HepG2 (cell line): ENCODE data around the gene RTP2. TPM values are rescaled to one million over a fixed set of nuclear protein-coding genes. Genes with fewer than 3 reads are reported as not detected.

Experiments
- AGO2 ChIP-seq: fragments of 200-400 bp; formaldehyde crosslinking; optimal IDR thresholded peaks from 2 replicates; pipeline ENCODE3; 2017; ENCODE audit warnings: mild to moderate bottlenecking, low read depth, low read length, moderate library complexity
- ARID4A ChIP-seq: sonication (generic); formaldehyde crosslinking; IDR thresholded peaks from 2 replicates; pipeline ENCODE4 v1.5.0; 2020; ENCODE audit warnings: mild to moderate bottlenecking, missing genetic modification reagents, borderline replicate concordance
- GATA4 ChIP-seq: sonication (generic); IDR thresholded peaks from 2 replicates; pipeline ENCODE4 v1.6.1; 2016; ENCODE audit warnings: antibody characterized with exemption, low read depth, borderline replicate concordance
- HHEX ChIP-seq: IDR thresholded peaks from 2 replicates; pipeline ENCODE4 v1.6.1; 2016; ENCODE audit warnings: control low read depth
- HINFP ChIP-seq: sonication (generic); formaldehyde crosslinking; IDR thresholded peaks from 2 replicates; pipeline ENCODE4 v1.4.0; 2020; ENCODE audit warnings: low read depth, mild to moderate bottlenecking, missing genetic modification reagents
- PAXIP1 ChIP-seq: sonication (generic); formaldehyde crosslinking; conservative IDR thresholded peaks from 2 replicates; pipeline ENCODE4 v1.4.0; 2020; ENCODE audit warnings: mild to moderate bottlenecking, missing genetic modification reagents, moderate library complexity
- POLR2AphosphoS5 ChIP-seq: IDR thresholded peaks from 2 replicates; pipeline ENCODE4 v1.6.1; 2012; ENCODE audit warnings: low read depth, low read length
- SOX13 ChIP-seq, 3 experiments: fragments of 450-650 bp in 1 of 3; sonication (generic) in 1 of 3; formaldehyde crosslinking in 1 of 3; IDR thresholded peaks in 2 of 3; conservative IDR thresholded peaks in 1 of 3; 2 replicates each; pipeline versions ENCODE4 v1.5.0 to v1.6.1; 2016 to 2020; ENCODE audit warnings: antibody characterized with exemption in 1 of 3, mild to moderate bottlenecking in 1 of 3, missing compliant biosample characterization in 1 of 3, missing genetic modification reagents in 1 of 3, moderate library complexity in 1 of 3
- WIZ ChIP-seq: sonication (generic); formaldehyde crosslinking; IDR thresholded peaks from 2 replicates; pipeline ENCODE4 v1.5.1; 2020; ENCODE audit warnings: mild to moderate bottlenecking, missing genetic modification reagents
- ZNF567 ChIP-seq: sonication (generic); formaldehyde crosslinking; IDR thresholded peaks from 2 replicates; pipeline ENCODE4 v1.8.1; 2023; ENCODE audit warnings: mild to moderate bottlenecking, missing genetic modification reagents, borderline replicate concordance
- ZNF576 ChIP-seq: sonication (generic); formaldehyde crosslinking; IDR thresholded peaks from 2 replicates; pipeline ENCODE4 v1.4.0; 2020; ENCODE audit warnings: mild to moderate bottlenecking, missing genetic modification reagents
- ZNF619 ChIP-seq: sonication (generic); formaldehyde crosslinking; IDR thresholded peaks from 2 replicates; pipeline ENCODE4 v1.4.0; 2020; ENCODE audit warnings: mild to moderate bottlenecking, missing genetic modification reagents
- ZNF703 ChIP-seq: sonication (generic); formaldehyde crosslinking; IDR thresholded peaks from 2 replicates; pipeline ENCODE4 v1.5.1; 2020; ENCODE audit warnings: missing genetic modification reagents, mild to moderate bottlenecking, moderate library complexity, borderline replicate concordance
- ZNF800 ChIP-seq: sonication (generic); formaldehyde crosslinking; IDR thresholded peaks from 2 replicates; pipeline ENCODE4 v1.4.0; 2020; ENCODE audit warnings: missing genetic modification reagents
- ZSCAN31 ChIP-seq: sonication (generic); formaldehyde crosslinking; IDR thresholded peaks from 2 replicates; pipeline ENCODE4 v1.5.0; 2020; ENCODE audit warnings: low read depth, mild to moderate bottlenecking, missing genetic modification reagents
- polyA plus RNA-seq, 8 experiments: library from polyadenylated mRNA; depleted of rRNA in 3 of 8; stranded (reverse) in 7 of 8; unstranded in 1 of 8; fragments of >200 nt; fragmentation: Illumina TruSeq in 4 of 8; extraction: Trizol in 4 of 8; gene quantifications; 2 replicates each; pipeline versions ENCODE4 v1.2.1 to v1.2.3, GENCODE V29; 2011 to 2016; ENCODE audit warnings: low read depth in 4 of 8, missing spikeins in 1 of 8, mixed read lengths in 1 of 8; ENCODE audit not compliant: insufficient read depth in 1 of 8
- total RNA-seq, 5 experiments: library from RNA; depleted of rRNA; stranded (reverse); fragments of >200 nt; fragmentation: Illumina TruSeq; extraction: Trizol; gene quantifications; 2 replicates each; pipeline ENCODE4 v1.2.3, GENCODE V29; 2016; ENCODE audit warnings: low read depth in 1 of 5

RTP2 gene
- total and polyA plus RNA-seq, 2 of the 13 experiments (the other 11 are each of a cell fraction or from before 2014, with no cell fraction given): not detected

GRCh38 chr3:187740421-187741399 lies 38.4 kb upstream of the RTP2 start (continued):
- 0 out of 2 replicates have a peak, but pooled peaks have one; percentile 39 for TF ChIP-seq ZNF800 (CRISPR knock-in tag)
- TF ChIP-seq ZSCAN31 (CRISPR knock-in tag): no peak
- no peak for TF ChIP-seq GATA4
- no peak for TF ChIP-seq ZNF703 (CRISPR knock-in tag)
- no peak for TF ChIP-seq WIZ (CRISPR knock-in tag)
- TF ChIP-seq SOX13 (IDR thresholded peaks at IDR 0.05): no peak
- peak in 1 of 2 experiments; percentile 17; a peak in 1 of 4 replicates for TF ChIP-seq SOX13 (CRISPR knock-in tag; conservative IDR thresholded peaks at IDR 0.05 in 1 of 2, IDR thresholded peaks at IDR 0.05 in 1 of 2)
- peak; percentile 85 for TF ChIP-seq AGO2
- 0 out of 2 replicates have a peak, but pooled peaks have one; percentile 14 for TF ChIP-seq PAXIP1 (CRISPR knock-in tag)
- no peak for TF ChIP-seq ARID4A
- TF ChIP-seq ZNF619 (CRISPR knock-in tag): no peak
- no peak for TF ChIP-seq HINFP (CRISPR knock-in tag)
- TF ChIP-seq ZNF567 (CRISPR knock-in tag): no peak
- TF ChIP-seq POLR2AphosphoS5: 0 out of 2 replicates have a peak, but pooled peaks have one; percentile 15
- no peak for TF ChIP-seq ZNF576
- TF ChIP-seq HHEX (CRISPR knock-in tag): no peak
